H9 (cell line): ENCODE measurements around the gene RASSF8. TPM values are rescaled to one million over a fixed set of nuclear protein-coding genes. Genes with fewer than 3 reads are reported as not detected.

Experiments
- DNase-seq: peaks from one replicate; pipeline ENCODE4 v3.0.0-alpha.2; 2017
- H2AFZ ChIP-seq: one replicate; pipeline ENCODE4 v1.6.1; 2013; ENCODE audit warnings: mild to moderate bottlenecking, low read length, control low read depth, moderate library complexity
- H2AK5ac ChIP-seq: 2 replicates; pipeline ENCODE4 v1.6.1; 2013; ENCODE audit warnings: low read length, control low read depth, mixed read lengths; ENCODE audit not compliant: insufficient read length
- H2BK120ac ChIP-seq: one replicate; pipeline ENCODE4 v1.6.1; 2013; ENCODE audit warnings: low read depth, mild to moderate bottlenecking, low read length, control low read depth, inconsistent platforms; ENCODE audit not compliant: poor library complexity, severe bottlenecking
- H2BK12ac ChIP-seq: 2 replicates; pipeline ENCODE4 v1.6.1; 2013; ENCODE audit warnings: low read length, control low read depth, mixed read lengths, low read depth; ENCODE audit not compliant: insufficient read length
- H2BK15ac ChIP-seq: 2 replicates; pipeline ENCODE4 v1.6.1; 2013; ENCODE audit warnings: low read depth, low read length, control low read depth
- H2BK20ac ChIP-seq: one replicate; pipeline ENCODE4 v1.6.1; 2013; ENCODE audit warnings: low read depth, mild to moderate bottlenecking, low read length, control low read depth, inconsistent platforms; ENCODE audit not compliant: poor library complexity, severe bottlenecking
- H2BK5ac ChIP-seq: 2 replicates; pipeline ENCODE4 v1.6.1; 2013; ENCODE audit warnings: low read length, control low read depth, mixed read lengths; ENCODE audit not compliant: insufficient read length
- H3K14ac ChIP-seq: 2 replicates; pipeline ENCODE4 v1.6.1; 2013; ENCODE audit warnings: low read length, control low read depth; ENCODE audit not compliant: insufficient read depth
- H3K18ac ChIP-seq: 2 replicates; pipeline ENCODE4 v1.6.1; 2013; ENCODE audit warnings: low read depth, mild to moderate bottlenecking, mixed read lengths, low read length, control low read depth; ENCODE audit not compliant: insufficient read length
- H3K23ac ChIP-seq: 2 replicates; pipeline ENCODE4 v1.6.1; 2013; ENCODE audit warnings: low read length, control low read depth, mixed read lengths, low read depth; ENCODE audit not compliant: insufficient read length
- H3K23me2 ChIP-seq: 2 replicates; pipeline ENCODE4 v1.6.1; 2013; ENCODE audit warnings: low read depth, mild to moderate bottlenecking, mixed read lengths, low read length, control low read depth; ENCODE audit not compliant: insufficient read length, poor library complexity, severe bottlenecking
- H3K27ac ChIP-seq: 2 replicates; pipeline ENCODE4 v1.5.1; 2013; ENCODE audit warnings: low read length, control low read depth, mixed read lengths, low read depth; ENCODE audit not compliant: insufficient read length
- H3K27me3 ChIP-seq: 2 replicates; pipeline ENCODE4 v1.6.1; 2013; ENCODE audit warnings: low read length, control low read depth, inconsistent platforms; ENCODE audit not compliant: insufficient read depth
- H3K4ac ChIP-seq: 2 replicates; pipeline ENCODE4 v1.6.1; 2013; ENCODE audit warnings: low read depth, mild to moderate bottlenecking, control low read depth, inconsistent platforms, low read length, moderate library complexity
- H3K4me1 ChIP-seq: 2 replicates; pipeline ENCODE4 v1.6.1; 2013; ENCODE audit warnings: low read length, control low read depth, inconsistent platforms; ENCODE audit not compliant: insufficient read depth
- H3K4me2 ChIP-seq: 2 replicates; pipeline ENCODE4 v1.6.1; 2013; ENCODE audit warnings: low read length, control low read depth, mixed read lengths; ENCODE audit not compliant: insufficient read length, insufficient read depth
- H3K56ac ChIP-seq: 2 replicates; pipeline ENCODE4 v1.6.1; 2013; ENCODE audit warnings: low read depth, mild to moderate bottlenecking, mixed read lengths, low read length, control low read depth; ENCODE audit not compliant: insufficient read length
- H3K79me1 ChIP-seq: 2 replicates; pipeline ENCODE4 v1.6.1; 2013; ENCODE audit warnings: low read depth, mild to moderate bottlenecking, moderate library complexity, low read length, control low read depth, inconsistent platforms; ENCODE audit not compliant: insufficient read depth, poor library complexity, severe bottlenecking
- H3K79me2 ChIP-seq: 2 replicates; pipeline ENCODE4 v1.6.1; 2013; ENCODE audit warnings: low read length, control low read depth, inconsistent platforms; ENCODE audit not compliant: insufficient read depth
- H3K9ac ChIP-seq: 2 replicates; pipeline ENCODE4 v1.6.1; 2013; ENCODE audit warnings: low read length, control low read depth, mixed read lengths; ENCODE audit not compliant: insufficient read length; ENCODE audit errors: extremely low read depth
- H3K9me3 ChIP-seq: one replicate; pipeline ENCODE4 v1.6.1; 2013; ENCODE audit warnings: low read depth, low read length, inconsistent platforms; ENCODE audit not compliant: control insufficient read depth
- H3T11ph ChIP-seq: one replicate; pipeline ENCODE4 v1.6.1; 2013; ENCODE audit warnings: mild to moderate bottlenecking, low read length, control low read depth, inconsistent platforms
- H4K20me1 ChIP-seq: one replicate; pipeline ENCODE4 v1.6.1; 2013; ENCODE audit not compliant: control insufficient read depth, insufficient read length, insufficient read depth
- H4K5ac ChIP-seq: 2 replicates; pipeline ENCODE4 v1.6.1; 2013; ENCODE audit warnings: low read depth, mild to moderate bottlenecking, mixed read lengths, low read length, control low read depth; ENCODE audit not compliant: insufficient read length
- H4K8ac ChIP-seq: replicated peaks from 2 replicates; pipeline ENCODE4 v1.6.1; 2013; ENCODE audit warnings: low read length, control low read depth, mixed read lengths, low read depth; ENCODE audit not compliant: insufficient read length
- H4K91ac ChIP-seq: 2 replicates; pipeline ENCODE4 v1.6.1; 2013; ENCODE audit warnings: low read depth, mild to moderate bottlenecking, moderate library complexity, mixed read lengths, low read length, control low read depth; ENCODE audit not compliant: insufficient read length
- H3K27ac Mint-ChIP-seq, 3 experiments: 2 replicates in 2 of 3; 3 replicates in 1 of 3; pipeline ENCODE4 v1.8.0; 2020 to 2021; ENCODE audit warnings: mixed read lengths in 3 of 3, mild to moderate bottlenecking in 1 of 3, moderate library complexity in 1 of 3
- H3K27me3 Mint-ChIP-seq: 2 replicates; pipeline ENCODE4 v1.8.0; 2021; ENCODE audit warnings: low read depth, mild to moderate bottlenecking, moderate library complexity, mixed read lengths
- H3K36me3 Mint-ChIP-seq, 3 experiments: 2 replicates in 2 of 3; 3 replicates in 1 of 3; pipeline ENCODE4 v1.8.0; 2020 to 2021; ENCODE audit warnings: low read depth in 3 of 3, mixed read lengths in 3 of 3; ENCODE audit not compliant: insufficient read depth in 1 of 3
- H3K4me1 Mint-ChIP-seq, 2 experiments: 2 replicates each; pipeline ENCODE4 v1.8.0; 2020; ENCODE audit warnings: mixed read lengths in 2 of 2
- H3K4me3 Mint-ChIP-seq, 2 experiments: 2 replicates in 1 of 2; 3 replicates in 1 of 2; pipeline ENCODE4 v1.8.0; 2020 to 2021; ENCODE audit warnings: mild to moderate bottlenecking in 2 of 2, mixed read lengths in 2 of 2, moderate library complexity in 1 of 2
- H3K9me3 Mint-ChIP-seq, 2 experiments: 2 replicates in 1 of 2; 3 replicates in 1 of 2; pipeline ENCODE4 v1.8.0; 2020; ENCODE audit warnings: mild to moderate bottlenecking in 2 of 2, mixed read lengths in 2 of 2, moderate library complexity in 1 of 2
- WGBS: extraction: QIAGEN DNeasy Blood & Tissue Kit; methylation state at CpG from one replicate; pipeline ENCODE4 v1.1.7; 2013; ENCODE audit warnings: missing lambda C conversion rate, low lambda C conversion rate, mixed read lengths; ENCODE audit not compliant: insufficient read length; ENCODE audit errors: extremely low coverage; 5-methylcytosine and 5-hydroxymethylcytosine counted together
- total RNA-seq: library from RNA; stranded (reverse); gene quantifications from 2 replicates; pipeline ENCODE4 v1.2.1, GENCODE V29; 2021
- TF ChIP-seq, protein P1 (sequence below): fragments of 200-600 bp; sonication (generic); conservative IDR thresholded peaks from 3 replicates; pipeline ENCODE4 v1.8.0; 2021; ENCODE audit warnings: antibody characterized with exemption, mild to moderate bottlenecking

The RASSF8 gene
- total RNA-seq, 1 experiment from 2014 or later = 38.8 TPM

DNA sequence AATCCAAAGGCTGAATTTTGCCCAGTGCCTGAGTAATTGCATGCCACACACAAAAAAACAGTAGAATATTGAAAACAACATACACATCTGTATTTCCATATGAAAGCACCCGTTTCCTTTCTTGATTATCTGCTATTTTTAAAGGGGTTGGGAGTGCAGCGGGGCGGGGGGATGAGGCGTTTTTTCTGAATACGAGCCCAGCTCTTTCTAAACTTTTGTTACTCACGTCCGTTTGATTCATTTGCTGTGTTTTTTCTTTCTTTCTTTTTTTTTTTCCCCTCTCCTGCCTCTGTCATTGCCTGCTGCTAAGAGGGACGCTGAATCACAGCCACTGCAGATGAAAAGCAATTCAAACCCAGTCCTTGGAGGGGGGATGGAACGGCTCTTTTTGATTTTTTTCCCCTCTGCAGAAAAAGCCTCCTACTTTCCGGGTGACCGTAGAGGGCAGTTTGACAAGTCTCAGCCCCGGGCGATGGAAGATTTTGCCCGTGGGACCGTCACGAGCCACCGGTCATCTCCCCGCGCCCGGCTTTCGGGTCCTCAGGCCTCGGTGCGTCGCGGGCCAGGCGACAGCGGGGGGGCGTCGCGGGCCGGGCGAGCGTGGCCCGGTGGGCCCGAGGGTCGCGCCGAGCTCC lies 572 bp upstream of the RASSF8 start:
- peak overlapping the region; percentile 67 for H3K9ac ChIP-seq
- H2AK5ac ChIP-seq = no peak overlapping the region
- peak overlapping the region; percentile 90 to 96 (median 91) for H3K27ac Mint-ChIP-seq
- no peak for DNase-seq
- H3K4me3 Mint-ChIP-seq = peak overlapping the region; percentile 78 to 87
- WGBS = no CpG with 5 or more reads among the region's 38 CpGs
- peaks cover 3 to 11% (median 8%) of the 10 kb centered on the region in 3 experiments; a peak in 5 of 7 replicates for H3K36me3 Mint-ChIP-seq
- H3T11ph ChIP-seq = no peak overlapping the region
- peak overlapping the region; percentile 47; the same call in 1 of the 2 replicates for H3K14ac ChIP-seq
- no peak overlapping the region for H4K91ac ChIP-seq
- peak overlapping the region; percentile 62 for H3K18ac ChIP-seq
- no peak overlapping the region for H2BK15ac ChIP-seq
- no peak overlapping the region for H2BK20ac ChIP-seq
- H3K27me3 ChIP-seq = no peaks in the 10 kb centered on the region
- H3K4me1 ChIP-seq = no peaks in the 10 kb centered on the region; the same call in 1 of the 2 replicates
- H3K4me1 Mint-ChIP-seq = peaks cover 24 to 27% of the 10 kb centered on the region in 2 experiments
- no peak overlapping the region for H3K27ac ChIP-seq
- H2BK120ac ChIP-seq = no peak overlapping the region
- H3K23ac ChIP-seq = no peak overlapping the region
- no peak overlapping the region for H4K8ac ChIP-seq
- H3K56ac ChIP-seq = no peak overlapping the region
- H2BK5ac ChIP-seq = no peak overlapping the region
- H3K23me2 ChIP-seq = peaks cover 17% of the 10 kb centered on the region
- peak overlapping the region; percentile 85 for H3K4me2 ChIP-seq
- H4K5ac ChIP-seq = no peak overlapping the region
- H4K20me1 ChIP-seq = no peaks in the 10 kb centered on the region
- TF ChIP-seq, protein P1, sequence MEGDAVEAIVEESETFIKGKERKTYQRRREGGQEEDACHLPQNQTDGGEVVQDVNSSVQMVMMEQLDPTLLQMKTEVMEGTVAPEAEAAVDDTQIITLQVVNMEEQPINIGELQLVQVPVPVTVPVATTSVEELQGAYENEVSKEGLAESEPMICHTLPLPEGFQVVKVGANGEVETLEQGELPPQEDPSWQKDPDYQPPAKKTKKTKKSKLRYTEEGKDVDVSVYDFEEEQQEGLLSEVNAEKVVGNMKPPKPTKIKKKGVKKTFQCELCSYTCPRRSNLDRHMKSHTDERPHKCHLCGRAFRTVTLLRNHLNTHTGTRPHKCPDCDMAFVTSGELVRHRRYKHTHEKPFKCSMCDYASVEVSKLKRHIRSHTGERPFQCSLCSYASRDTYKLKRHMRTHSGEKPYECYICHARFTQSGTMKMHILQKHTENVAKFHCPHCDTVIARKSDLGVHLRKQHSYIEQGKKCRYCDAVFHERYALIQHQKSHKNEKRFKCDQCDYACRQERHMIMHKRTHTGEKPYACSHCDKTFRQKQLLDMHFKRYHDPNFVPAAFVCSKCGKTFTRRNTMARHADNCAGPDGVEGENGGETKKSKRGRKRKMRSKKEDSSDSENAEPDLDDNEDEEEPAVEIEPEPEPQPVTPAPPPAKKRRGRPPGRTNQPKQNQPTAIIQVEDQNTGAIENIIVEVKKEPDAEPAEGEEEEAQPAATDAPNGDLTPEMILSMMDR = no peak
- H3K27me3 Mint-ChIP-seq = no peaks in the 10 kb centered on the region
- no peaks in the 10 kb centered on the region for H3K79me1 ChIP-seq
- H3K4ac ChIP-seq = no peak overlapping the region; the same call in 1 of the 2 replicates
- peak overlapping the region; percentile 57 for H2AFZ ChIP-seq
- H2BK12ac ChIP-seq = no peak overlapping the region
- H3K79me2 ChIP-seq = peaks cover 12% of the 10 kb centered on the region
- no peaks in the 10 kb centered on the region for H3K9me3 ChIP-seq
- H3K9me3 Mint-ChIP-seq = no peaks in the 10 kb centered on the region; a peak in 1 of 5 replicates
